ENCODE data around the gene DCLK1. TPM values are rescaled to one million over a fixed set of nuclear protein-coding genes. Genes with fewer than 3 reads are reported as not detected.
"Not testable (repeated sequence)": the region's sequence is repeated elsewhere in the genome, so short reads cannot be mapped to it uniquely, and the experiment has no call there.

The DCLK1 gene
- total and polyA plus RNA-seq, 10 donors = 2.0 to 22.1 (median 11.7) TPM

DNA sequence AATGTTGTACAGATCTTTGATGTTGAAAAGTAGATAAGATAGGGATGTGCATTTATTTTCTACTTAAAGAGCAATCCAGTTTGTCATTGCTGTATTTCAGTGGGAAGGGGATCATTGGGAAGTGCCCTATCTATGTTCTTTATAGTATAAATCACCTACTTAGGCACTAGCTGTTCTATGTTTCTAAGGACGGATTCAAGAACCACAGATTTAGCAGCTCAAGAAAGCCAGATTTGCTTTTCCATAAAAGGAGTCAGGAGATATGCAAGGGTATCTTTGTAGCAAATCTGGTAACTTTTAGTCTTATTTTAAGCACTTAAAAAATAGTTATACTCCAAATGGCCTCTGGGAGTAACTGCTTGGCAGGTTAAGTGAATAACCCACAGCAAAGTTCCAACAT, 23.7 kb downstream of the DCLK1 start:
- no peak overlapping the region for H3K4me3 ChIP-seq
- DNase-seq = no peak
- TF ChIP-seq, protein P1, sequence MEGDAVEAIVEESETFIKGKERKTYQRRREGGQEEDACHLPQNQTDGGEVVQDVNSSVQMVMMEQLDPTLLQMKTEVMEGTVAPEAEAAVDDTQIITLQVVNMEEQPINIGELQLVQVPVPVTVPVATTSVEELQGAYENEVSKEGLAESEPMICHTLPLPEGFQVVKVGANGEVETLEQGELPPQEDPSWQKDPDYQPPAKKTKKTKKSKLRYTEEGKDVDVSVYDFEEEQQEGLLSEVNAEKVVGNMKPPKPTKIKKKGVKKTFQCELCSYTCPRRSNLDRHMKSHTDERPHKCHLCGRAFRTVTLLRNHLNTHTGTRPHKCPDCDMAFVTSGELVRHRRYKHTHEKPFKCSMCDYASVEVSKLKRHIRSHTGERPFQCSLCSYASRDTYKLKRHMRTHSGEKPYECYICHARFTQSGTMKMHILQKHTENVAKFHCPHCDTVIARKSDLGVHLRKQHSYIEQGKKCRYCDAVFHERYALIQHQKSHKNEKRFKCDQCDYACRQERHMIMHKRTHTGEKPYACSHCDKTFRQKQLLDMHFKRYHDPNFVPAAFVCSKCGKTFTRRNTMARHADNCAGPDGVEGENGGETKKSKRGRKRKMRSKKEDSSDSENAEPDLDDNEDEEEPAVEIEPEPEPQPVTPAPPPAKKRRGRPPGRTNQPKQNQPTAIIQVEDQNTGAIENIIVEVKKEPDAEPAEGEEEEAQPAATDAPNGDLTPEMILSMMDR (IDR thresholded peaks at IDR 0.05 in 8 of 11, conservative IDR thresholded peaks at IDR 0.05 in 3 of 11) = no peak
- intact Hi-C loops (cut with DNase I; ENCODE audit: low total_unique reads) = no loop called here
- no peak overlapping the region for H3K27ac ChIP-seq
- no peaks in the 10 kb centered on the region for H3K4me1 ChIP-seq
- 77 to 94% (median 86%) methylated on average over 1 of the region's 1 CpG for WGBS, 5 donors
- peaks cover 0 to 5% (median 0%) of the 10 kb centered on the region in 8 donors for H3K9me3 ChIP-seq
- H3K27me3 ChIP-seq (replicated peaks in 1 of 7) = no peaks in the 10 kb centered on the region
- H3K36me3 ChIP-seq = no peaks in the 10 kb centered on the region

- no peak overlapping the region for H3K27ac ChIP-seq
- H3K36me3 ChIP-seq = no peaks in the 10 kb centered on the region
- H3K4me1 ChIP-seq = no peaks in the 10 kb centered on the region
- no peaks in the 10 kb centered on the region for H3K27me3 ChIP-seq (replicated peaks in 1 of 7)
- peaks cover 0 to 9% (median 0%) of the 10 kb centered on the region in 8 donors for H3K9me3 ChIP-seq
- no peak for DNase-seq
- H3K4me3 ChIP-seq = no peak overlapping the region
- TF ChIP-seq POLR2A (IDR thresholded peaks at IDR 0.05) (no peak), POLR2AphosphoS5 (IDR thresholded peaks at IDR 0.05) (no peak)
- TF ChIP-seq, protein P1 (IDR thresholded peaks at IDR 0.05 in 8 of 11, conservative IDR thresholded peaks at IDR 0.05 in 3 of 11) = no peak
- intact Hi-C loops (cut with DNase I; ENCODE audit: low total_unique reads) = no loop called here
- WGBS, 5 donors = 45 to 60% (median 57%) methylated on average over 3 of the region's 3 CpGs
These were observed 25.5 kb downstream of the DCLK1 start for GRCh38 chr13:36105726-36106125.

DNA sequence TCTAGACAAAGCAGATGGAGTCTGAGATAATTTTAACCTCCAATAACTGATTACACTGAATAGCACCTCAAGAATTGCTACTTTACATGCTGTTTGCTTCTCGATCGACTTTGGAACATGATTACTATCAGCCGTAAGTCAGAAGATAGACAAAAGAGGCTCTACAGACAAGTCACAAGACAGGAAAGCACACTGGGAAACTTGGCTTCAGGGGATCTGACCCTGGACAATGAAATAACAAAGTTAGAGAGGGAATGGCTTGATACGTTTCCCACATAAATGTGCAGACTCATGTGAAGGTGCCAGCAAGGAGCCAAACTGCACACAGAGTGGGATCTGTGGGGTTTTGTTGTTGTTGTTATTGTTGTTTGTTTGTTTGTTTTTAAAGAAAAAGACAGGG, 28.5 kb downstream of the DCLK1 start:
- H3K4me3 ChIP-seq = no peak overlapping the region
- intact Hi-C loops (cut with DNase I; ENCODE audit: low total_unique reads) = no loop called here
- no peak for TF ChIP-seq POLR2AphosphoS5 (IDR thresholded peaks at IDR 0.05)
- TF ChIP-seq POLR2A (IDR thresholded peaks at IDR 0.05) = no peak
- TF ChIP-seq, protein P1 (IDR thresholded peaks at IDR 0.05 in 8 of 11, conservative IDR thresholded peaks at IDR 0.05 in 3 of 11) = no peak
- peaks cover 0 to 4% (median 0%) of the 10 kb centered on the region in 8 donors for H3K9me3 ChIP-seq
- no peaks in the 10 kb centered on the region for H3K36me3 ChIP-seq
- no peaks in the 10 kb centered on the region for H3K27me3 ChIP-seq (replicated peaks in 1 of 7)
- WGBS, 5 donors = 73 to 87% (median 81%) methylated on average over 4 of the region's 4 CpGs
- H3K4me1 ChIP-seq = no peaks in the 10 kb centered on the region
- DNase-seq = no peak
- no peak overlapping the region for H3K27ac ChIP-seq

- DNase-seq; H3K27me3 ChIP-seq (replicated peaks in 1 of 7); H3K36me3 ChIP-seq; H3K9me3 ChIP-seq; H3K27ac ChIP-seq; H3K4me3 ChIP-seq; intact Hi-C loops (cut with DNase I; ENCODE audit: low total_unique reads); H3K4me1 ChIP-seq: not testable (repeated sequence)
- 83 to 90% (median 88%) methylated on average over 5 of the region's 5 CpGs for WGBS, 5 donors
These were observed 29.3 kb downstream of the DCLK1 start for GRCh38 chr13:36101907-36102306.

DNA sequence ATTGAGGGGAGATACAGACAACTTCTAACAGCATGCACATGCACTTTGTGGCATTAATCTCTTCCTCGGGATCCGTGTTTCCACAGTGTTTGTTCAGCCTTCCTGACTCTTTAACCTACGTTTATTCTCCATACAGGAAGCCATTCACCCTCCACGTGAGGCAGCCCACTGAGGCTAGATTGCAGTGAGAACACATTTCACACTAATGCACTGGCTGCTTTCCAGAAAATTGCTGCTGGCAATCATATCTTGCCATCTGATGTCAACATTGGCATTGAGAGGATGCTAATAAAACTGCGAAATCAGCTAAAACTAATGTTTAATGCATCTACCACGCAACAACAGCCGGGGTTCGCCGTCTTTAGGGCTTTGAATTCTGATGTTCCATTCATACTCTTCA, 30.0 kb downstream of the DCLK1 start:
- WGBS, 5 donors = 75 to 80% (median 79%) methylated on average over 9 of the region's 9 CpGs
- H3K4me1 ChIP-seq = no peaks in the 10 kb centered on the region
- no peaks in the 10 kb centered on the region for H3K27me3 ChIP-seq (replicated peaks in 1 of 7)
- no peak overlapping the region for H3K27ac ChIP-seq
- peaks cover 0 to 4% (median 0%) of the 10 kb centered on the region in 8 donors for H3K9me3 ChIP-seq
- TF ChIP-seq POLR2A (IDR thresholded peaks at IDR 0.05) (no peak), POLR2AphosphoS5 (IDR thresholded peaks at IDR 0.05) (no peak)
- TF ChIP-seq, protein P1 (IDR thresholded peaks at IDR 0.05 in 8 of 11, conservative IDR thresholded peaks at IDR 0.05 in 3 of 11) = no peak
- intact Hi-C loops (cut with DNase I; ENCODE audit: low total_unique reads) = no loop called here
- H3K4me3 ChIP-seq = no peak overlapping the region
- DNase-seq = no peak
- no peaks in the 10 kb centered on the region for H3K36me3 ChIP-seq

Data from spleen (tissue), 11 donors.